Activated CD4-positive, alpha-beta memory T cell treated with anti-CD3 and anti-CD28 coated beads, Interleukin-2, amount 10 ng/mL, durations not matched to agents 7 days and 5 days (primary cell): ENCODE data around the gene C1QTNF3. TPM values are rescaled to one million over a fixed set of nuclear protein-coding genes. Genes with fewer than 3 reads are reported as not detected.
"Not testable (repeated sequence)": the region's sequence is repeated elsewhere in the genome, so short reads cannot be mapped to it uniquely, and the experiment has no call there.

Source experiments
- CTCF ChIA-PET: fragments of 350-600 bp; sonication (Branson Sonifier 250); formaldehyde crosslinking; loops from one replicate; lab custom pipeline; 2021; ENCODE audit warnings: antibody characterized with exemption, inconsistent platforms; lab: Charles Lee
- POLR2A ChIA-PET: fragments of 350-600 bp; sonication (Branson Sonifier 250); formaldehyde crosslinking; loops from one replicate; lab custom pipeline; 2021; ENCODE audit warnings: antibody characterized with exemption; lab: Charles Lee
- DNase-seq: peaks from one replicate; pipeline ENCODE4 v3.0.0-alpha.2; 2020
- H3K27ac Mint-ChIP-seq: one replicate; pipeline ENCODE4 v1.8.0; 2021; ENCODE audit warnings: mild to moderate bottlenecking, mixed read lengths
- H3K27me3 Mint-ChIP-seq: one replicate; pipeline ENCODE4 v1.8.0; 2021; ENCODE audit warnings: mixed read lengths
- H3K36me3 Mint-ChIP-seq: one replicate; pipeline ENCODE4 v1.8.0; 2021; ENCODE audit warnings: low read depth, mixed read lengths
- H3K4me1 Mint-ChIP-seq: one replicate; pipeline ENCODE4 v1.8.0; 2021; ENCODE audit warnings: mixed read lengths
- H3K4me3 Mint-ChIP-seq: one replicate; pipeline ENCODE4 v1.8.0; 2021; ENCODE audit warnings: mild to moderate bottlenecking, mixed read lengths
- H3K9me3 Mint-ChIP-seq: one replicate; pipeline ENCODE4 v1.8.0; 2021; ENCODE audit warnings: mixed read lengths
- total RNA-seq, 2 experiments: library from RNA; stranded (reverse); gene quantifications; one replicate each; pipeline ENCODE4 v1.2.3, GENCODE V29; 2021

The C1QTNF3 gene
- total RNA-seq, 2 experiments from 2014 or later, result 2.5 to 3.3 TPM

GRCh38 chr5:34011536-34011935 is 31.5 kb downstream of the C1QTNF3 start:
- Mint-ChIP-seq H3K4me3 (no peak overlapping the region), H3K9me3 (peaks cover 2% of the 10 kb centered on the region)
- POLR2A ChIA-PET, result interaction anchor here (1.5 kb wide), 1 partner anchor 10 kb away, joined by 4 read pairs; no protein-coding TSS in a partner anchor

GRCh38 chr5:34010146-34010545 is 32.9 kb downstream of the C1QTNF3 start:
- DNase-seq, H3K27me3 Mint-ChIP-seq, H3K27ac Mint-ChIP-seq, H3K36me3 Mint-ChIP-seq, H3K4me3 Mint-ChIP-seq, H3K9me3 Mint-ChIP-seq, POLR2A ChIA-PET: not testable (repeated sequence)
- CTCF ChIA-PET, result interaction anchor here (3.2 kb wide), 1 partner anchor 13 kb away, joined by 16 read pairs; no protein-coding TSS in a partner anchor
- peaks cover 39% of the 10 kb centered on the region for H3K4me1 Mint-ChIP-seq

More at GRCh38 chr5:34011536-34011935, 31.5 kb downstream of the C1QTNF3 start:
- no peak for DNase-seq
- peaks cover 2% of the 10 kb centered on the region for H3K27me3 Mint-ChIP-seq
- peaks cover 35% of the 10 kb centered on the region for H3K4me1 Mint-ChIP-seq
- peaks cover 2% of the 10 kb centered on the region for H3K36me3 Mint-ChIP-seq
- CTCF ChIA-PET, result interaction anchor here (3.2 kb wide), 1 partner anchor 14 kb away, joined by 16 read pairs; no protein-coding TSS in a partner anchor
- H3K27ac Mint-ChIP-seq, result no peak overlapping the region

- Mint-ChIP-seq H3K9me3 (peaks cover 2% of the 10 kb centered on the region), H3K27me3 (peaks cover 2% of the 10 kb centered on the region), H3K36me3 (peaks cover 6% of the 10 kb centered on the region), H3K4me1 (peaks cover 37% of the 10 kb centered on the region), H3K27ac (no peak overlapping the region), H3K4me3 (no peak overlapping the region)
- ChIA-PET POLR2A (no interaction called here), CTCF (interaction anchor here (2.0 kb wide), 1 partner anchor 12 kb away, joined by 8 read pairs; no protein-coding TSS in a partner anchor)
- no peak for DNase-seq
Measured at GRCh38 chr5:34009610-34010009, 33.4 kb downstream of the C1QTNF3 start.

GRCh38 chr5:34008802-34009201 is 34.2 kb downstream of the C1QTNF3 start:
- DNase-seq, result no peak
- POLR2A ChIA-PET, result interaction anchor here (0.8 to 3.1 kb wide), 5 partner anchors 9 to 921 kb away, joined by 3 to 24 read pairs (median 5); partner anchors contain the start of gene DNAJC21
- peak overlapping the region; percentile 79 for H3K4me3 Mint-ChIP-seq
- H3K27ac Mint-ChIP-seq, result peak overlapping the region; percentile 89
- peaks cover 2% of the 10 kb centered on the region for H3K9me3 Mint-ChIP-seq
- peaks cover 37% of the 10 kb centered on the region for H3K4me1 Mint-ChIP-seq
- H3K36me3 Mint-ChIP-seq, result peaks cover 8% of the 10 kb centered on the region
- H3K27me3 Mint-ChIP-seq, result peaks cover 2% of the 10 kb centered on the region
- CTCF ChIA-PET, result interaction anchor here (2.0 kb wide), 1 partner anchor 12 kb away, joined by 8 read pairs; no protein-coding TSS in a partner anchor

- peaks cover 15% of the 10 kb centered on the region for H3K36me3 Mint-ChIP-seq
- peaks cover 2% of the 10 kb centered on the region for H3K27me3 Mint-ChIP-seq
- CTCF ChIA-PET, result interaction anchor here (1.0 to 2.0 kb wide), 4 partner anchors 11 to 38 kb away, joined by 3 to 11 read pairs (median 6); no protein-coding TSS in a partner anchor
- peak; percentile 86 for DNase-seq
- H3K4me3 Mint-ChIP-seq, result peak within 1 kb of the TSS; percentile 79
- peak within 1 kb of the TSS; percentile 89 for H3K27ac Mint-ChIP-seq
- POLR2A ChIA-PET, result interaction anchor here (0.8 to 3.1 kb wide), 5 partner anchors 8 to 922 kb away, joined by 3 to 24 read pairs (median 5); partner anchors contain the start of gene DNAJC21
- H3K4me1 Mint-ChIP-seq, result peaks cover 36% of the 10 kb centered on the region
- no peaks in the 10 kb centered on the region for H3K9me3 Mint-ChIP-seq
Measured at GRCh38 chr5:34007621-34008600, 35.1 kb downstream of the C1QTNF3 start, which contains the start of gene AMACR. Gene AMACR, minus strand, starts transcription at chr5:34008050. Its CDS starts 31 bp downstream, at chr5:34008019.

GRCh38 chr5:34007201-34007620 is 35.8 kb downstream of the C1QTNF3 start:
- peaks cover 2% of the 10 kb centered on the region for H3K27me3 Mint-ChIP-seq
- no peaks in the 10 kb centered on the region for H3K9me3 Mint-ChIP-seq
- DNase-seq, result no peak
- ChIA-PET CTCF (interaction anchor here (1.4 to 1.9 kb wide), 2 partner anchors 10 to 24 kb away, joined by 3 to 11 read pairs; no protein-coding TSS in a partner anchor), POLR2A (interaction anchor here (1.3 to 3.1 kb wide), 2 partner anchors 15 to 922 kb away, joined by 3 to 24 read pairs; partner anchors contain the start of gene DNAJC21)
- H3K27ac Mint-ChIP-seq, result peak overlapping the region; percentile 89
- H3K4me1 Mint-ChIP-seq, result peaks cover 36% of the 10 kb centered on the region
- peaks cover 15% of the 10 kb centered on the region for H3K36me3 Mint-ChIP-seq
- peak overlapping the region; percentile 79 for H3K4me3 Mint-ChIP-seq

- ChIA-PET CTCF (interaction anchor here (1.9 kb wide), 1 partner anchor 9 kb away, joined by 11 read pairs; no protein-coding TSS in a partner anchor), POLR2A (no interaction called here)
- peaks cover 2% of the 10 kb centered on the region for H3K27me3 Mint-ChIP-seq
- no peaks in the 10 kb centered on the region for H3K9me3 Mint-ChIP-seq
- H3K27ac Mint-ChIP-seq, result no peak overlapping the region
- H3K4me3 Mint-ChIP-seq, result no peak overlapping the region
- peaks cover 33% of the 10 kb centered on the region for H3K4me1 Mint-ChIP-seq
- peaks cover 15% of the 10 kb centered on the region for H3K36me3 Mint-ChIP-seq
- DNase-seq, result no peak
Measured at GRCh38 chr5:34005681-34006080, 37.3 kb downstream of the C1QTNF3 start.

GRCh38 chr5:34005211-34005610 is 37.8 kb downstream of the C1QTNF3 start:
- Mint-ChIP-seq H3K36me3 (peaks cover 15% of the 10 kb centered on the region), H3K9me3 (no peaks in the 10 kb centered on the region), H3K27ac (no peak overlapping the region), H3K4me3 (no peak overlapping the region), H3K4me1 (peaks cover 33% of the 10 kb centered on the region), H3K27me3 (peaks cover 2% of the 10 kb centered on the region)
- ChIA-PET CTCF (no interaction called here), POLR2A (no interaction called here)
- DNase-seq, result no peak

- H3K27ac Mint-ChIP-seq, result no peak overlapping the region
- no peak overlapping the region for H3K4me3 Mint-ChIP-seq
- DNase-seq, result no peak
- POLR2A ChIA-PET, result no interaction called here
- peaks cover 15% of the 10 kb centered on the region for H3K36me3 Mint-ChIP-seq
- H3K9me3 Mint-ChIP-seq, result no peaks in the 10 kb centered on the region
- CTCF ChIA-PET, result no interaction called here
- H3K27me3 Mint-ChIP-seq, result no peaks in the 10 kb centered on the region
- H3K4me1 Mint-ChIP-seq, result peaks cover 28% of the 10 kb centered on the region
Measured at GRCh38 chr5:34003941-34004340, 39.1 kb downstream of the C1QTNF3 start.

GRCh38 chr5:34002629-34003328 is 40.2 kb downstream of the C1QTNF3 start:
- H3K4me3 Mint-ChIP-seq, result no peak overlapping the region
- ChIA-PET CTCF (no interaction called here), POLR2A (no interaction called here)
- peaks cover 22% of the 10 kb centered on the region for H3K4me1 Mint-ChIP-seq
- peaks cover 15% of the 10 kb centered on the region for H3K36me3 Mint-ChIP-seq
- DNase-seq, result no peak
- H3K9me3 Mint-ChIP-seq, result no peaks in the 10 kb centered on the region
- no peak overlapping the region for H3K27ac Mint-ChIP-seq
- H3K27me3 Mint-ChIP-seq, result no peaks in the 10 kb centered on the region

GRCh38 chr5:34001241-34001841 is 41.7 kb downstream of the C1QTNF3 start:
- Mint-ChIP-seq H3K27me3 (no peaks in the 10 kb centered on the region), H3K36me3 (peaks cover 20% of the 10 kb centered on the region), H3K27ac (no peak overlapping the region), H3K9me3 (no peaks in the 10 kb centered on the region), H3K4me3 (no peak overlapping the region), H3K4me1 (peaks cover 18% of the 10 kb centered on the region)
- no peak for DNase-seq
- ChIA-PET POLR2A (no interaction called here), CTCF (no interaction called here)

- no peaks in the 10 kb centered on the region for H3K9me3 Mint-ChIP-seq
- H3K27ac Mint-ChIP-seq, result no peak overlapping the region
- ChIA-PET POLR2A (interaction anchor here (0.8 kb wide), 1 partner anchor 8 kb away, joined by 3 read pairs; the partner anchor contains the start of gene AMACR), CTCF (interaction anchor here (1.2 kb wide), 1 partner anchor 21 kb away, joined by 3 read pairs; no protein-coding TSS in a partner anchor)
- peaks cover 18% of the 10 kb centered on the region for H3K36me3 Mint-ChIP-seq
- H3K4me3 Mint-ChIP-seq, result no peak overlapping the region
- H3K27me3 Mint-ChIP-seq, result no peaks in the 10 kb centered on the region
- H3K4me1 Mint-ChIP-seq, result peaks cover 19% of the 10 kb centered on the region
- DNase-seq, result no peak
Measured at GRCh38 chr5:33999978-34000377, 43.0 kb downstream of the C1QTNF3 start.
